ENCODE measurements around the gene GALNT7. TPM values are rescaled to one million over a fixed set of nuclear protein-coding genes. Genes with fewer than 3 reads are reported as not detected.

Gene GALNT7
- total RNA-seq, 1 donor from 2014 or later: 16.9 TPM

DNA sequence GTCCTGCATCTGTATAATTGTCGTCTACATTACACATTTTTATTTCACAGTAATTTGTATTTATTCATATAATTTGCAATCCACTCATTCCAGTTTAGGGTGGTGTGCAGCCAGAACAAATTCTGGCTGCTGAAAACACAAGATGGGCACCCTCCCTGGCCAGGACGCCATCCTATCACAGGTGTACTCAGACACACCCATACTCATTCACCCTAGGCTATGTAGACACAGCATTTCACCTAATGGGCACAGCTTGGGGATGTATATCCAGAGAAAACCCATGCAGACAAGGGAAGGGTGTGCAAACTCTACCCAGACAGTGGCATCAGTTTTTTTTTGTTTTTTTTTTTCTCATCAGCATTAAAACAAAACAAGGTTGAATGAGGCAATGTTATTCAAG is 92.4 kb downstream of the GALNT7 start:
- no peak for ATAC-seq (ENCODE audit: low read depth)
- peaks cover 2% of the 10 kb centered on the region for H3K36me3 Mint-ChIP-seq (ENCODE audit: low read depth)
- DNase-seq: no peak
- no peaks in the 10 kb centered on the region for H3K27me3 Mint-ChIP-seq
- CTCF ChIA-PET: interaction anchor here (0.9 to 1.8 kb wide), 4 partner anchors 41 to 249 kb away, joined by 3 to 11 read pairs (median 4); no protein-coding TSS in a partner anchor
- H3K27ac Mint-ChIP-seq: no peak overlapping the region
- H3K4me1 Mint-ChIP-seq: peaks cover 38% of the 10 kb centered on the region
- intact Hi-C loops (cut with micrococcal nuclease): no loop called here
- TF ChIP-seq, protein P1, sequence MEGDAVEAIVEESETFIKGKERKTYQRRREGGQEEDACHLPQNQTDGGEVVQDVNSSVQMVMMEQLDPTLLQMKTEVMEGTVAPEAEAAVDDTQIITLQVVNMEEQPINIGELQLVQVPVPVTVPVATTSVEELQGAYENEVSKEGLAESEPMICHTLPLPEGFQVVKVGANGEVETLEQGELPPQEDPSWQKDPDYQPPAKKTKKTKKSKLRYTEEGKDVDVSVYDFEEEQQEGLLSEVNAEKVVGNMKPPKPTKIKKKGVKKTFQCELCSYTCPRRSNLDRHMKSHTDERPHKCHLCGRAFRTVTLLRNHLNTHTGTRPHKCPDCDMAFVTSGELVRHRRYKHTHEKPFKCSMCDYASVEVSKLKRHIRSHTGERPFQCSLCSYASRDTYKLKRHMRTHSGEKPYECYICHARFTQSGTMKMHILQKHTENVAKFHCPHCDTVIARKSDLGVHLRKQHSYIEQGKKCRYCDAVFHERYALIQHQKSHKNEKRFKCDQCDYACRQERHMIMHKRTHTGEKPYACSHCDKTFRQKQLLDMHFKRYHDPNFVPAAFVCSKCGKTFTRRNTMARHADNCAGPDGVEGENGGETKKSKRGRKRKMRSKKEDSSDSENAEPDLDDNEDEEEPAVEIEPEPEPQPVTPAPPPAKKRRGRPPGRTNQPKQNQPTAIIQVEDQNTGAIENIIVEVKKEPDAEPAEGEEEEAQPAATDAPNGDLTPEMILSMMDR (IDR thresholded peaks at IDR 0.05): no peak
- H3K9me3 Mint-ChIP-seq: no peaks in the 10 kb centered on the region
- POLR2A ChIA-PET: no interaction called here
- no peak overlapping the region for H3K4me3 Mint-ChIP-seq

DNA sequence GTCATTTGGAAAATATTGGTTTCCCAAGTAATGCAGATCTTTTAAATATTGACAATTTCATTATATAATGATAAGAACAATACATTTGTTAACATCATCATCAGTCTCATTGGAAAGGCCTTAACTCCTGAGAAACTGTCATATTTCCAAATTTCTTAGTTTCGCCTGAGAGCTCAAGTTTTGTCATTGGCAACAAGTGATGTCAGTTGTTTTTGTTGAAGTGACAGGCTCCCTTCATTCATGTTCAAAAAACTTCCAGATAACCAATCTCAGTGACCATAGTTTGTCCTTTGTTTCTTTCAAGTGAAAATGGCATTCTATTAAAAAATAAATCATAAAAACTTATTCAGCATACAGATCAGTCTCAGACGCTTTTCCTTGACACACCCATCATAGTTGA is 93.8 kb downstream of the GALNT7 start:
- TF ChIP-seq, protein P1 (IDR thresholded peaks at IDR 0.05): no peak
- Mint-ChIP-seq H3K27ac (no peak overlapping the region), H3K4me1 (peaks cover 38% of the 10 kb centered on the region), H3K9me3 (no peaks in the 10 kb centered on the region), H3K27me3 (no peaks in the 10 kb centered on the region), H3K36me3 (ENCODE audit: low read depth) (no peaks in the 10 kb centered on the region), H3K4me3 (no peak overlapping the region)
- ATAC-seq (ENCODE audit: low read depth) (no peak), DNase-seq (no peak)
- intact Hi-C loops (cut with micrococcal nuclease): no loop called here
- ChIA-PET CTCF (interaction anchor here (1.7 to 2.7 kb wide), 2 partner anchors 40 to 249 kb away, joined by 4 to 14 read pairs; no protein-coding TSS in a partner anchor), POLR2A (no interaction called here)

DNA sequence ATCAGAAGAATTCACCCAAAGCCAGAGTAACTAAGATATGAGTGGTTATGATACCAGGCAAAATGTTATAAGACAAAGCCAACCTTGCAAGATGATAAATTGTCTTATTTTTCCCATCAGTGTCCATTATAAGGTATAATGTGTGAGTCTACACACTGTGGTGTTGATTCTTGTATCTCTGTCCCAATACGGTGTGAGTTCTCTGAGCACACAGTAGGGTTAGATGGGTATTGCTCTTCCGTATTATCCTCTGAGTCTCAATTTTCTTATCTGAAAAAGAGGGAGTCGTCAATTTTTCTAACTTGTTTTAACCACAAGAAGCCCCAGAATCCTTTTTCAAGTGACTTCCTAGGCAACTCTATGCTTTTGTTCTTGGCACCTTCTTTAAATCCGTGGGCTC is 95.6 kb downstream of the GALNT7 start:
- ATAC-seq (ENCODE audit: low read depth): no peak
- Mint-ChIP-seq H3K27ac (peak overlapping the region; percentile 61), H3K36me3 (ENCODE audit: low read depth) (no peaks in the 10 kb centered on the region), H3K27me3 (no peaks in the 10 kb centered on the region), H3K4me3 (peak overlapping the region; percentile 46), H3K4me1 (peaks cover 34% of the 10 kb centered on the region), H3K9me3 (no peaks in the 10 kb centered on the region)
- CTCF ChIA-PET: interaction anchor here (1.3 to 2.7 kb wide), 2 partner anchors 24 to 251 kb away, joined by 4 to 14 read pairs; no protein-coding TSS in a partner anchor
- TF ChIP-seq, protein P1 (IDR thresholded peaks at IDR 0.05): no peak
- no peak for DNase-seq
- POLR2A ChIA-PET: interaction anchor here (1.5 kb wide), 1 partner anchor 70 kb away, joined by 3 read pairs; the partner anchor contains the start of gene HMGB2
- intact Hi-C loops (cut with micrococcal nuclease): no loop called here

DNA sequence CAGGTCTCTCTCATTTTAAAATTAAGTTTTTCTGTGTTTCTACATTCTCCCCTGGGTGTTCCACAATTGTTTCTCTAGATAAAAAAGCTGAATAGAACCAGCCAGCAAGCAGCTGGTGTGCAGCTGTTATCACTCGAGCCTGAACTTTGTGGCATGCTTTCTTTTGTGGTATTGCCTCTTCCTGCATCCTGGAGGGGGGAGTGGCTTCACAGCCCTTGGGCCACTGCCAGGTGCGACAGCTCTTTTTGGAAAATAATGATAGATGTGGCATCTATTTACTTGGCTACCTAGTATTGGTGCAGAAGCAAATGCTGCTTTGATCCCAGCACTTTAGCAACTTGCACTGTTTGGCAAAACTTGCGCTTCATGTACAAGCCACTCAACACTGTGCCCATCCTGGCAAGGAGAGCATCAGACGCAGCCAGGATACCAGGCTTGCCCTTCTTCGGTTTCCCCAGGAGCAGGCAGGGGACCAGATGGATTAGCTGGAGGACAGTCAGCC is 96.1 kb downstream of the GALNT7 start:
- POLR2A ChIA-PET: interaction anchor here (1.5 kb wide), 1 partner anchor 69 kb away, joined by 3 read pairs; the partner anchor contains the start of gene HMGB2

DNA sequence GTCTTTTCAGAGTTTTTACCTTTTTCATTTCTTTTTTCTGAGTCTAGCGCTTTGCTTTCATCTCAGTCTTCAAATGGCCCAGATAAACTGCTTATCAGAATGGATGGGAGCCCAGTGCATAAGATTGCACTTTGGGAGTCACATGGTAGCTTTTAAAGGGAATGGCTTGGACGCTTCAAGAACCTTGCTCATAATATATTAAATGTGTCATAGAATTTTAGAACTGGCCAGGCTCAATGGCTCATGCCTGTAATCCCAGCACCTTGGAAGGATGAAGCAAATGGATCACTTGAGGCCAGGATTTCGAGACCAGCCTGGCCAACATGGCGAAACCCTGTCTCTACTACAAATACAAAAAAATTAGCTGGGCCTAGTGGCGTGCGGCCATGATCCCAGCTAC is 97.1 kb downstream of the GALNT7 start:
- no peaks in the 10 kb centered on the region for H3K9me3 Mint-ChIP-seq
- no peak overlapping the region for H3K27ac Mint-ChIP-seq
- intact Hi-C loops (cut with micrococcal nuclease): no loop called here
- ATAC-seq (ENCODE audit: low read depth): no peak
- peaks cover 34% of the 10 kb centered on the region for H3K4me1 Mint-ChIP-seq
- H3K27me3 Mint-ChIP-seq: no peaks in the 10 kb centered on the region
- ChIA-PET CTCF (interaction anchor here (1.3 kb wide), 1 partner anchor 252 kb away, joined by 3 read pairs; no protein-coding TSS in a partner anchor), POLR2A (interaction anchor here (1.5 kb wide), 1 partner anchor 68 kb away, joined by 3 read pairs; the partner anchor contains the start of gene HMGB2)
- H3K36me3 Mint-ChIP-seq (ENCODE audit: low read depth): peaks cover 2% of the 10 kb centered on the region
- DNase-seq: no peak
- TF ChIP-seq, protein P1 (IDR thresholded peaks at IDR 0.05): no peak
- H3K4me3 Mint-ChIP-seq: no peak overlapping the region

More for the DNA sequence above, 96.1 kb downstream of the GALNT7 start:
- peak overlapping the region; percentile 46 for H3K4me3 Mint-ChIP-seq
- peak; percentile 54 for ATAC-seq (ENCODE audit: low read depth)
- H3K4me1 Mint-ChIP-seq: peaks cover 34% of the 10 kb centered on the region
- H3K27ac Mint-ChIP-seq: peak overlapping the region; percentile 61
- H3K9me3 Mint-ChIP-seq: no peaks in the 10 kb centered on the region
- H3K27me3 Mint-ChIP-seq: no peaks in the 10 kb centered on the region
- CTCF ChIA-PET: interaction anchor here (1.3 kb wide), 2 partner anchors 23 to 251 kb away, joined by 3 to 4 read pairs; no protein-coding TSS in a partner anchor
- intact Hi-C loops (cut with micrococcal nuclease): no loop called here
- no peaks in the 10 kb centered on the region for H3K36me3 Mint-ChIP-seq (ENCODE audit: low read depth)
- DNase-seq: no peak
- TF ChIP-seq, protein P1 (IDR thresholded peaks at IDR 0.05): no peak
